HT-29 (cell line): Measurements from ENCODE around the gene GRID1. TPM values are rescaled to one million over a fixed set of nuclear protein-coding genes. Genes with fewer than 3 reads are reported as not detected.
"Not testable (repeated sequence)": the region's sequence is repeated elsewhere in the genome, so short reads cannot be mapped to it uniquely, and the experiment has no call there.

ENCODE experiments used
- DNase-seq: peaks from one replicate; pipeline ENCODE4 v3.0.0-alpha.2; 2015; ENCODE audit warnings: low spot score
- total RNA-seq: library from RNA; depleted of rRNA; stranded (reverse); fragments of >200 nt; shearing (Covaris generic); gene quantifications from 2 replicates; pipeline ENCODE4 v1.2.3, GENCODE V29; 2014

The GRID1 gene
- total RNA-seq, 1 experiment from 2014 or later: not detected

DNA sequence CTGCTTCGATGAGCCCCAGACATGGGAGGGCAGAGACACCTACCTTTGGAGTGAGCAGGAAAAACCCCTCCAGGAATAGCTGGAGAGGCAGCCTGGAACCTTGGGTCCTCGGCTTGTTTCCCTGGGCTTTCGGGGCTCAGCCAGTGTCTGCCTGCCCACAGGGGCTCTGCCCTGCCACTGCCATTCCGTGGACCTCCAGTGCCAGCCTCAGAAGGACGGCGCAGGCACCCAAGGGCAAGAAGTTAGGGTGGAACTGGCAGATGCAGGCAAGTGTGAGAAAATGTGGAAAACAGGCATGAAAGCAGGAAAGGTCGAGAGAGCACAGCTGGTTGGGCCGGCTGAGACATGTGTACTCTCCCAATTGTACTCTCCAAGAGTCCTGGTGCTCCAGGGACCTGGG lies 281.5 kb downstream of the GRID1 start:
- no peak for DNase-seq

- no peak for DNase-seq
Measured at GRCh38 chr10:86084585-86084984, 282.0 kb downstream of the GRID1 start.

- DNase-seq: no peak
Measured at GRCh38 chr10:86083664-86084175, 282.9 kb downstream of the GRID1 start.

GRCh38 chr10:86083206-86083605 lies 283.4 kb downstream of the GRID1 start:
- DNase-seq: no peak

DNA sequence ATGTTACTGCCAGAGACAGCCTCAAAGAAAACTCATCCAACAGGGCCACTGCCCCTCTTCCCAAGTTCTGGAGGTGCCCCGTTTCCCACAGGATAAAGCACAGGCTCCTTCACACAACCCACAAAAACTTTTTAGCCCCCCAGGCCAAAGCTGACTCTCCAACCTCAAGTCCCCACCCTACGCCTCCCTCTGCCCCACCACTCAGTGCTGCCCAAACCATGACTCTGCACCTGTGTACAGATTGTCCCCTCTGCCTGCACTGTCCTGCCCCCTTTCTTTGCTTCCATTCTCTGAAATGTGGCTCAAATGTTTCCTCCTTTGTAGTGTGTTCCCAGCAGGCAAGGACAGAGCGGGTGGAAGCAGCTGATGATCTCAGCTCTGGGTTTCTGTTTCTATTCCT lies 284.0 kb downstream of the GRID1 start:
- DNase-seq: no peak

DNA sequence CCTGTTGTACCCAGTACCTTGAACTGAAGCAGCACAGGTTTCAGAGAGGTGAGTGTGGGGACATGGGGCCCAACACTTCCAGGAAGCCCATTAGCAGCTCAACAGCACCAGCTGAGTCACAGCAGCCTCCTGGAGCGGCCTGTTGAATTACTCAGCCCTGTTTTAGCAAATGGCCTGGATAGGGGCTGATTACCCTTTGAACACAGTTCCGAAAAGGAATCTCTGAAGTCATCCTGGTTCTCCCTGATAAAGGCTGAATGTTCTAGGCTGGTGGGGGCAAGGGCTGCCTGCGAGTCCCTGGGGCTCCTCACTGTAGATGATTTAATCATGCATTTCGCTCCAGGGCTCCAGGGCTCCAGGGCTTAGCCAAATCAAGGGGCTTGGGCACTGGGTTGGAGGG lies 287.5 kb downstream of the GRID1 start:
- DNase-seq: no peak

GRCh38 chr10:86078639-86079035 lies 288.0 kb downstream of the GRID1 start:
- no peak for DNase-seq

DNA sequence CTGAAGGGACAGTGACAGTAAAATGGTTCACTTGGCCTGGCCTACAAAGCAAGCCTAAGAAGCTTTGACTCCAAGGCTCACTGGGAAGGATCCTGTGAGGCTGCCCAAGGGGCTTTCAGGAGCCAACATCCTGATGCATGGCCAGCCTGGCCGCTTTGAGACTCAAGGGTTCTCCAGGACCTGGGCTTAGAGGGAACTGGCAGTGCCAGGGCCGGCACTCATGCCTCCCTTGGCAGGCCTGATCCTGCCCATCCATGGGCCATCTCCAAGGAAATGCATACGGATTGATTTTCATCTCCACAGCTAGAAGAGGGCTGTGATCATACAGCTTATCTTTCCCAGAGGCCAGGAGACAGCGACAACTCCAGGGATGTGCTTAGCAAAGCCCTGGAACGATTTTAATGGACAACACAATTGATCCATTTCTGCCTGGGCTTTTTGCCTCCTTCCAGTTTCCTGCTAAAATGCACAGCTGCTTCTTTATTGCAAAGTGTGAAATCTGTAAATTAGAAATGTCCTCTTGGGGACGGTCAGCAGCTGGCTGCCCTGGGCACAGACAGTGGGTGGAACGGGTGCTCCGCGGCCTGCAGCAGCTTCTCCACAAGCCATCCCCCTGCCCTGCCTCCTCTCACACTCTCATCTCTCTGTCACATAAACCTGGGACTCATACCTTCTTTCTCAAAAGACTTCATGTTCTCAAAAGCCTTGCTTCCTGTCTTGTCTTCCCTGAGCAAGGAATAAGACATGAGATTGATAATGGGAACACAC lies 288.5 kb downstream of the GRID1 start:
- DNase-seq: no peak

GRCh38 chr10:86077271-86077670 lies 289.3 kb downstream of the GRID1 start:
- no peak for DNase-seq

DNA sequence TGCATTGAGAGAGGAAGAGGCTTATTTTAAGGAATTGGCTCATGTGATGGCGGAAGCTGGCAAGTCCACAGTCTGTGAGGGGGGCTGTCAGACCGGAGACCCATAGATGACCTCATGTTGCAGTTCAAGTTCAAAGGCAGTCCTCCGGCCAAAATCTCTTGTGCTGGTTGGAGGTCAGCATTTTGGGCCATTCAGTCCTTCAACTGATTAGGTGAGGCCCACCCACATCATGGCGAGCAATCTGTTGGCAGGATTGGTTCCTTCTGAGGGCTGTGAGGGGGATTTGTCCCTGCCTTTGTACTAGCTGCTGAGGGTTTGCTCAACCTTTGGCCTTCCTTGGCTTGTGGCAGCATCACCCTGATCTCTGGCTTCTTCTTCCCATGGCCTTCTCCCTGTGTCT lies 290.1 kb downstream of the GRID1 start:
- DNase-seq: not testable (repeated sequence)

DNA sequence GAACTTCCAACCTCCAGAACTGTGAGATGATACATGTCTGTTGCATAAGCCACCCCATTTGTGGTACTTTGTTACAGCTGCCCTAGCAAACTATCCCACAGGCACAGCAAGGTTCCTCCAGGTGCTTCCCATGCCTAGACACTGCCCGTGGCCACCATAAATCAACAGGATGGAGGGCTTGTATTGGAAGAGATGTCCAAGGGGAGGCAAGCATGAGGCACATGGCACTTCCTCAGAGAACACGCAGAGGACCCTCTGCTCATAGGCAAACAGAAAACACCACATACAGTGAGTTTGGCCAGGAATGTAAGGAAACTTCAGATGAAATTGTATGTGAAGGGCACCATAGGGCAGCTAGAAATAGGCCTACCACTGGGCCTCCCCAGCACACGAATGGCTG lies 291.1 kb downstream of the GRID1 start:
- DNase-seq: no peak

DNA sequence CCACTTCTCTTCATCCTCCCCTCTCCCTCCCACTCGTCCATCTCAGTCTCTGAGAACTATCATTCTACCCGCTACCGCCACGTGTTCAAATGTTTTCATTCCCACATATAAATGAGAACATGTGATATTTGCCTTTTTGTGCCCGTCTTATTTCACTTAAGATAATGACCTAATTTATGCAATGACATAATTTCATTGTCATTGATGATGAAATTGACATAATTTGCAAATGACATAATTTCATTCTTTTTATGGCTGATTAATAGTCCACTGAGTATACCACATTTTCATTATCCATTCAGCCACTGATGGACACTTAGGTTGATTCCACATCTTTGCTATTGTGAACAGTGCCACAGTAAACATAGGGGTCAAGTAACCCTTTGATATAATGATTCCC lies 292.3 kb downstream of the GRID1 start:
- no peak for DNase-seq

GRCh38 chr10:86073199-86073977 lies 293.2 kb downstream of the GRID1 start:
- DNase-seq: no peak

DNA sequence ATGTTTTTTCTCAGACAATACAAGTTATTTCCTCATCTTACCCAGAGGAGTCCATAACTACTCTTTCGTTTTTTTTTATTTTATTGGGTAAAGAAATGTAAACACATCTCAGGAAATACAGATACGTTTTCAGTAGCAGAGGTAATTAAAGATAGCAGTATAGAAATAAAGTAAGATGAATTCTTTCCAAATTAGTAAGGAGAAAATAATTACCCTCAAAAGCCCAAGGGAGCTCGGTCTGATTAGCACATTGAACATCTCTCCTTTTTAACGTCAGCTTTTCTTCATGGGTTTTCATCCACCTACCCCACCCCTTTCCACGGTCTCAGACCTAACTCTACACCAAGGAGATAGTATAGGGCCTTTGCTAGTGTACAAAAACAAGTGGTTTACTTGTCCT lies 294.2 kb downstream of the GRID1 start:
- DNase-seq: no peak

DNA sequence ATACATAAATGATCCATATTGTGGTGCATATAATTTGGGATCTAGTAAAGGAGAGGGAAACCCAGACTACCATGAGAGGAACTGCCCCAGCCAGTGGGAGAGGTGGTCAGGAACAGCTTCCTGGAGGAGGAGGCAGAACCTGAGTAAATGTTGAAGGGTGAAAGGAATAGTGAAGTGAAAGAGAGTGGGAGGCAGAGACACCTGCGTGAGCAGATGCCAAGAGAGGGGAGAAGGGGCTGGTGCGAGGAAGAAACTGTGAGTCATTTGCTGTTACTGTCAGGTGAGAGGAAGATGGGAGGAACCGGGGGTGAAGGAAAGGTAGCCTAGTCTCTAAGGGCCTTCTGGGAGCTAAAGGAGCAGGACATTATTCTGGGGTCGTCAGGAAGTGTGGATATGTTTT lies 294.8 kb downstream of the GRID1 start:
- DNase-seq: no peak

- DNase-seq: no peak
Measured at GRCh38 chr10:86071145-86071544, 295.4 kb downstream of the GRID1 start.

DNA sequence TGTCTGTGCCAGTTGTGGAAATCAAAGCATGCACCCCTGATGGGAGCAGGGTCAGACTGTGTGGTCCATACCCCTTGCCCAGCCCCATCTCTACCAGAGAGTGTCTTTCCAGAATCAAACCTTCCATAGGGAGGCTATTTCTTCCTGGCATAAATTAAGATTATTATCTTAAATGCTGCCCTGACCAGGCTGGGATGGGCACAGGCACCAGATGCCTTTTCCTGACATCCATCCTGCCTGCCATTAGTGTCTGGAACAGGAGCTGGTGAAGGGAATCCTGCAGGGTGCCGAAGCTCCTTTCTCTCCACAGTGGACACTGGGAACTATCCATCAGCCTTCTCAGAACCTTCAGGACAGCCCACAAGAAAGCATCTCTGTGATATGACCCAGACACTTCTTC lies 296.3 kb downstream of the GRID1 start:
- DNase-seq: no peak

DNA sequence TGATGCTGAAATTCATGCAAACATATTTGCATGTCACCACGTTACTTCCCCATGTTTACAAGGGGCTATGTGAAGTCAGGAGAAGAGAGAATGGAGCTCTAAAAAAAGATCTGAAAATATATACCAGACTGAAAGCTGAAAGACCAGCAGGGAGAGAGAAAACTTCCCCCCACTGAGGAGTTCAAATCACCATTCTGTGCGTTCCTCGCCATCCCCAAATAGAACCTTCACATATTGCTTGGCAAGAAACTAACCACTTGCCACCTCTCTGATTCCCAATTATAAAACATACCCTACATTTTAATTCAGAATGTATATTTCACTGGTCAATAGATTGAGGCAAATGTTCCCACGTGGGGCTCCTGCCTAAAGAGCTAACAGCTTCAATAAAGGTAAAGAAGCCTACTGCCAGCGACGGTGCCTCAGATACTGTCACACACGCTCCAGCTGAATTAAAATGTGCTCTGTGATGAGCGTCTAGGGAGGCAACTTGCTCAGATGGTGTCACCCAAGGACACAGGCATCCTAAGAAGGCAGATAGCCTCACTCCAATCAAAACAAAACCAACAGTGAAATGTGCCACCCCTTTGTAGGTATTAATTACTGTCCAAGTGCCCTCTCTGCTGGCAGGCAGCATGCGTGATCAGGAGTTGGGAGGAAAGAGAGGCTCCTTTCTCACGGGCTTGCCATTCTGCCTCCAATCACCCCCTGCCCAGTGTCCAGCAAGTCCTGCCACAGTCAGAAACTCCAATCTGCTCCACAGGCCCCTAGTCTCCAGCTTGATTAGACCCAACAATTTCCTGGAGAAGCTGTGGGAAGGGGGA lies 298.2 kb downstream of the GRID1 start:
- no peak for DNase-seq

GRCh38 chr10:86067436-86068050 lies 299.1 kb downstream of the GRID1 start:
- DNase-seq: no peak

DNA sequence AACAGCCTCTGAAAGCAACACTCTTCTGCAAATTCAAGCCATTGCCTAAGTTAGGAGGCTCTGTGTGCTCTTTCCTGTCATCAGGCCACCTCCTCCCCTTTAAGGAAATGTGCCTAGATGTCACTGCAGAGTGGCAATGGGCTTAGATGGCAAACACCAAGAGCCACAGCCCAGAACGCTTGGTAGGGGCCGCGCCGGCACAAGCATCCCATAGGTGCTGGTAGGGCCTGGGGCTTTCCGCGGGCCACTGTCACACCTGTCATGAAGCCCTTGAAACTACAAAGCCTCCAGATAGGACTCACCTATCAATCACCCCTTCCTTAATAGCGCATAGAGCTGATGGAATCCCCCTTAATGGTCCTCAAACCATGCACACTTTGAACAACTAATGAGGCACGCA lies 299.9 kb downstream of the GRID1 start:
- no peak for DNase-seq

DNA sequence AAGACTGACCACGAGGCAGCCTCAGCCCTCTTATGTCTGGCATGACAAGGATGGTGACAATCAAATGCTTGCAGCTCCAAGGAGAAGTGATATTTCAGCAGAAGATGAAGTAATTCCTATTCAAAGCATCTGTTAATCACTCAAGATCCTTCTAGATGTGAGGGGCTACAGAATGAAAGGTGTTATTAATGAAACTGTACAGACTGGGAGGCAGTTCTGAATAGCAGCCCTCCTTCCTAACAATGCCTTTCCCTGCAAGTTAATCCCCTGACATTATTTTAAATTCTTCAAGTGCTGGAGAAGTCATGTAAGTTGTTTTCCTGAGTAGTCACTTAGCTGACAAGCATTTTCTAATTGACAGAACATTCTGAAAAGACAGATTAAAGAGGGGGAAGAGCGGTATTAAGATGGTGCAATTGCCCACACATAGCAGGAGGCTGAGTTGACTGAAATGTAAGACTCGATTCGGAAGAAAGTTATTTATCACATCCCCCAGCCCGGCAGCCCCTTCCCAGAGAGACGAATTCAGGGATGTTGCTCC lies 300.8 kb downstream of the GRID1 start:
- DNase-seq: no peak
